ENCODE measurements around the gene MAN2B1.
A peak's percentile ranks its signal among the peaks of the same experiment; 100 is the strongest.

The MAN2B1 gene

GRCh38 chr19:12611361-12611699, 55.2 kb downstream of the MAN2B1 start:
- DNase-seq = peak; percentile 19 to 58 (median 22)

GRCh38 chr19:12610540-12611360, 55.8 kb downstream of the MAN2B1 start, which contains the start of the genes ZNF490 and ZNF791:
Gene ZNF490, minus strand, starts transcription at chr19:12610813. Its CDS starts 133 bp downstream, at chr19:12610680.
Gene ZNF791, plus strand, starts transcription at chr19:12610920. Its CDS starts 160 bp downstream, at chr19:12611080.
- peak; percentile 98 to 99 (median 99) for DNase-seq

GRCh38 chr19:12607631-12608030, 58.9 kb downstream of the MAN2B1 start:
- peak; percentile 19 to 57 (median 46) for DNase-seq

GRCh38 chr19:12606796-12607195, 59.7 kb downstream of the MAN2B1 start:
- DNase-seq = no peak

- DNase-seq = no peak
These were observed 62.8 kb downstream of the MAN2B1 start for GRCh38 chr19:12603714-12604113.

GRCh38 chr19:12597594-12597993, 68.9 kb downstream of the MAN2B1 start:
- DNase-seq = no peak

- no peak for DNase-seq
These were observed 69.5 kb downstream of the MAN2B1 start for GRCh38 chr19:12596927-12597548.

Data from suppressor macrophage (primary cell).